Measurements from ENCODE around the gene MYL7. TPM values are rescaled to one million over a fixed set of nuclear protein-coding genes. Genes with fewer than 3 reads are reported as not detected.

Gene MYL7
- total and polyA plus RNA-seq, 3 experiments from 2014 or later, result not detected

DNA sequence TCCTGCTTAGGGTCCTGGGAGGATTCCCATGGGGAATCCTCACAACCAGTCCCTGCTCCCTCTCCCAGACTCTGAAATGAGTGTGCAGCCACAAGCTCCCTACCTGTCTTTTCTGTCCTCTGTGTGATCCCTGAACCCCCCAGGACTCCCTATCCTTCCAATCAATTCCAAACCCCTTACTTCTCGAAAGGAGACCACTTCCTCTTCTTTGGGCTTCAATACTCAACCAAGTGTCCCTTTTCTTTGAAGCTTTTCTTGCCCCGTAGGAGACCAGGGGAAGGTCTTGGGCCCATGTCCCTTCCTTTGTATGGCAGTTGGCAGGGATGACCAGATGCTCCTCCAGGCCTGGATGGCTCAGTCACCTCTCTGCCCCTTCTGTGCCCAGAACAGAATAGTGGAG lies 35.3 kb downstream of the MYL7 start:
- H3K9me3 ChIP-seq (ENCODE audit: low read length), result no peaks in the 10 kb centered on the region
- Mint-ChIP-seq H3K4me3 (peak overlapping the region; percentile 37 to 76 (median 49)), H3K4me1 (peaks cover 8 to 17% (median 11%) of the 10 kb centered on the region in 3 donors), H3K27ac (peak overlapping the region in 4 of 8 donors; percentile 39 to 78 (median 61)), H3K36me3 (no peaks in the 10 kb centered on the region), H3K27me3 (peaks cover 22 to 38% of the 10 kb centered on the region in 2 donors), H3K9me3 (no peaks in the 10 kb centered on the region)
- no peak for DNase-seq
- ChIA-PET POLR2A (no interaction called here), CTCF (no interaction called here)
- peaks cover 11% of the 10 kb centered on the region for H3K4me1 ChIP-seq (ENCODE audit: insufficient read depth, low read length)
- H3K36me3 ChIP-seq (ENCODE audit: insufficient read depth, low read length), result no peaks in the 10 kb centered on the region
- peaks cover 3% of the 10 kb centered on the region for H3K27me3 ChIP-seq (ENCODE audit: insufficient read depth, low read length, poor library complexity, severe bottlenecking)
- no peak overlapping the region for H3K4me3 ChIP-seq (ENCODE audit: low read length)
- no peak overlapping the region for H3K27ac ChIP-seq (ENCODE audit: low read depth, low read length)

DNA sequence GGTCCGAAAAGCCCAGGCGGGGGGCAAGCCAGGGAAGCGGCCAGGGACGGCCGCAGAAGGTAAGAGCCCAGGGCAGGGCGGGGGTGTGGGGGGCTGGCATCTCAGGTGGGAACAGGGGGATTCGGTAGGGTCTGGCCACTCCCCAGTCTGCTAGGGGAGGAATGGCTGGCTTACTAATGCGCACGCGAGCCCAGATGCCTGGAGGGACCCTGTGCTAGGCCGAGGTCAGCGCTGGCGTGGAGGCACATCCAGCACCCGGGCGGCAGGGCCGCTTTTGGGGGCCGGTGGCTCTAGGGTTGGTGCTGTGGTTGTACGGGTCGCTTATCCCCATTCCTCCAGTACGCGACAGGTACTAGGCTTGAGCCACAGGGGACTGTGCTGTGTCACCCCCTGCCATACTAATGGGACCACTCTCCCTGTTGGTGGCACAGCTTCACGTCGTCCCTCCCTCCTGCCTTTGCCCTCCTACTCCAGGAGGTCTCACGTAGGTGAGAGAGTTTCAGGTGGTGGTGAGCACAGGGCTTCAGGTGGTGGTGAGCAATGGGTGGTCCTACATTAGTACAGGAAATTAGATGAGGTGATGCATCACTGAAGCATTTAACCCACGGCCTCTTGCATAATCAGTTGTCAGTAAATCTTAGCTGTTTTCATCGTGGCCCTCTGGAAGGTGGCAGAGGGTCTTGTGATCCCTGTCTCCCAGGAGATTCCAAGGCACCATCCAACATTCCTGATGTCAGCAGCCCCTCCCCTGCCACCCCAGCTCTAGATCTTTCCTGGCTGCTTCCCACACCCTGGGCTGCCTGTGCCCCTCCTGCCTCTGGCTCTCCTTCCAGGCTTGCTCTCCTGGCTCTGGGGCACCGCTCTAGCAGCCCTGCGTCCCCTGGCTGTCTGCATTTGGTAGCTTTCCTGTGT lies 36.0 kb downstream of the MYL7 start:
- Histone ChIP-seq H3K27me3 (ENCODE audit: insufficient read depth, low read length, poor library complexity, severe bottlenecking) (peaks cover 3% of the 10 kb centered on the region), H3K9me3 (ENCODE audit: low read length) (no peaks in the 10 kb centered on the region), H3K4me3 (ENCODE audit: low read length) (peak overlapping the region; percentile 37), H3K36me3 (ENCODE audit: insufficient read depth, low read length) (no peaks in the 10 kb centered on the region), H3K4me1 (ENCODE audit: insufficient read depth, low read length) (peaks cover 11% of the 10 kb centered on the region), H3K27ac (ENCODE audit: low read depth, low read length) (no peak overlapping the region)
- H3K27ac Mint-ChIP-seq, result peak overlapping the region in 4 of 8 donors; percentile 59 to 78 (median 61)
- peaks cover 8 to 17% (median 11%) of the 10 kb centered on the region in 3 donors for H3K4me1 Mint-ChIP-seq
- CTCF ChIA-PET, result no interaction called here
- H3K36me3 Mint-ChIP-seq, result no peaks in the 10 kb centered on the region
- peak overlapping the region; percentile 37 to 79 (median 71) for H3K4me3 Mint-ChIP-seq
- no peaks in the 10 kb centered on the region for H3K9me3 Mint-ChIP-seq
- POLR2A ChIA-PET, result no interaction called here
- peaks cover 22 to 38% of the 10 kb centered on the region in 2 donors for H3K27me3 Mint-ChIP-seq
- DNase-seq, result peak in 1 of 5 donors; percentile 16

DNA sequence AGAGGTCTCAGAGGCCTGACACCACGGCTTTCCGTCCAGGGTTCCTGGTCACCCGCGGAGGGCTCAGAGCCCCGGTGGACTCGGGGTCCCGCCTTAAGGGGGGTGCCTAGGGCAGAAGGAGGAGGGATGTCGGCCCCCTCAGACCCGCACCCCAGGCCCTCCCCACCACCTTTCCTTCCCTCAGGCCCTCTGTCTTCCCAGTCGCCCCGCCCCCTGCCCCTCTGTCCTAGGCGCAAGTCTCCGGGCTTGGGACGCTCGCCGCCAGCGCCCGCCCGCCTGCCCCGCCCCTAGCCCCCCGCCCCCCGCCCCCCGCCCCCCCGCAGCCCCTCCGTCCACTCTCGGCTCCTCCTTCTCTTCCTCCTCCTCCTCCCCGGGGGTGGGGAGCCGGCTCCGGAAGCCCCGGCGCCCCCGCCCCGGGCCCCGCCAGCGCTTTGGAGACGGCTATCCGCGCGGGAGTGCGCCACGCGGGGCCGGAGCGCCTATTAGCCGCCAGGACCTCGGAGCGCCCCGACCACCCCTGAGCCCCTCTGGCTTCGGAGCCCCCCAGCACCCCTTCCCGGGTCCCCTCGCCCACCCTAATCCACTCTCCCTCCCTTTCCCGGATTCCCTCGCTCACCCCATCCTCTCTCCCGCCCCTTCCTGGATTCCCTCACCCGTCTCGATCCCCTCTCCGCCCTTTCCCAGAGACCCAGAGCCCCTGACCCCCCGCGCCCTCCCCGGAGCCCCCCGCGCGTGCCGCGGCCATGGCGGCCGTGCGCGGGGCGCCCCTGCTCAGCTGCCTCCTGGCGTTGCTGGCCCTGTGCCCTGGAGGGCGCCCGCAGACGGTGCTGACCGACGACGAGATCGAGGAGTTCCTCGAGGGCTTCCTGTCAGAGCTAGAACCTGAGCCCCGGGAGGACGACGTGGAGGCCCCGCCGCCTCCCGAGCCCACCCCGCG lies 36.9 kb downstream of the MYL7 start, which contains the start of gene AEBP1:
TSS of gene AEBP1 (plus strand) at position 423 of the 937 bp plus-strand sequence. CDS start at position 744, 321 bp downstream.
- DNase-seq, result peak in 2 of 5 donors; percentile 16 to 40
- ChIA-PET POLR2A (no interaction called here), CTCF (no interaction called here)
- no peaks in the 10 kb centered on the region for H3K9me3 ChIP-seq (ENCODE audit: low read length)
- H3K4me1 ChIP-seq (ENCODE audit: insufficient read depth, low read length), result peaks cover 11% of the 10 kb centered on the region
- no peak within 1 kb of the TSS for H3K27ac ChIP-seq (ENCODE audit: low read depth, low read length)
- H3K36me3 ChIP-seq (ENCODE audit: insufficient read depth, low read length), result no peaks in the 10 kb centered on the region
- H3K4me3 Mint-ChIP-seq, result peak within 1 kb of the TSS; percentile 66 to 79 (median 71)
- H3K27me3 Mint-ChIP-seq, result peaks cover 25 to 38% of the 10 kb centered on the region in 2 donors
- H3K4me1 Mint-ChIP-seq, result peaks cover 8 to 17% (median 11%) of the 10 kb centered on the region in 3 donors
- H3K36me3 Mint-ChIP-seq, result no peaks in the 10 kb centered on the region
- peak within 1 kb of the TSS in 3 of 8 donors; percentile 24 to 68 (median 59) for H3K27ac Mint-ChIP-seq
- H3K4me3 ChIP-seq (ENCODE audit: low read length), result peak within 1 kb of the TSS; percentile 37
- no peaks in the 10 kb centered on the region for H3K9me3 Mint-ChIP-seq
- peaks cover 3% of the 10 kb centered on the region for H3K27me3 ChIP-seq (ENCODE audit: insufficient read depth, low read length, poor library complexity, severe bottlenecking)

DNA sequence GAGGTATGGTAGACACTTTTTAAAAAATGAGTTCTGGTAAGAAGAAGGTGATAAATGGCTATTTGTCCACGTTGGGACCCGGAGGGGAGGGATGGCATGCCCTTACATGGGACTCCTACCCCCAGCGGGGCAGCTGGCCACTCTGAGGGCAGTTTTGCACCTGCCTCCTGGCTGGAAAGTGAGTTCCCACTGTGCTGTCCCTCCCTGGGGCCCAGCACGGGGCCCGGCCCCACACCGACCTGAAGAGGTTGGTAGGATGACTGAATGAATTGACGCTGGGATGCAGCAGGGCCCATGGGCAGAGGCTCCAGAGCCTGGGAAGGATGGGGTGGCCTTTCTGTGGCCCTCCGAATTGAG lies 37.6 kb downstream of the MYL7 start:
- H3K4me3 Mint-ChIP-seq, result peak overlapping the region in 6 of 7 donors; percentile 31 to 67 (median 52)
- H3K36me3 Mint-ChIP-seq, result no peaks in the 10 kb centered on the region
- peaks cover 25 to 38% of the 10 kb centered on the region in 2 donors for H3K27me3 Mint-ChIP-seq
- no peak for DNase-seq
- Histone ChIP-seq H3K4me1 (ENCODE audit: insufficient read depth, low read length) (peaks cover 11% of the 10 kb centered on the region), H3K27me3 (ENCODE audit: insufficient read depth, low read length, poor library complexity, severe bottlenecking) (peaks cover 3% of the 10 kb centered on the region), H3K27ac (ENCODE audit: low read depth, low read length) (no peak overlapping the region), H3K36me3 (ENCODE audit: insufficient read depth, low read length) (no peaks in the 10 kb centered on the region), H3K9me3 (ENCODE audit: low read length) (no peaks in the 10 kb centered on the region), H3K4me3 (ENCODE audit: low read length) (no peak overlapping the region)
- H3K27ac Mint-ChIP-seq, result peak overlapping the region in 1 of 8 donors; percentile 68
- no peaks in the 10 kb centered on the region for H3K9me3 Mint-ChIP-seq
- peaks cover 8 to 17% (median 11%) of the 10 kb centered on the region in 3 donors for H3K4me1 Mint-ChIP-seq
- POLR2A ChIA-PET, result no interaction called here
- CTCF ChIA-PET, result no interaction called here

DNA sequence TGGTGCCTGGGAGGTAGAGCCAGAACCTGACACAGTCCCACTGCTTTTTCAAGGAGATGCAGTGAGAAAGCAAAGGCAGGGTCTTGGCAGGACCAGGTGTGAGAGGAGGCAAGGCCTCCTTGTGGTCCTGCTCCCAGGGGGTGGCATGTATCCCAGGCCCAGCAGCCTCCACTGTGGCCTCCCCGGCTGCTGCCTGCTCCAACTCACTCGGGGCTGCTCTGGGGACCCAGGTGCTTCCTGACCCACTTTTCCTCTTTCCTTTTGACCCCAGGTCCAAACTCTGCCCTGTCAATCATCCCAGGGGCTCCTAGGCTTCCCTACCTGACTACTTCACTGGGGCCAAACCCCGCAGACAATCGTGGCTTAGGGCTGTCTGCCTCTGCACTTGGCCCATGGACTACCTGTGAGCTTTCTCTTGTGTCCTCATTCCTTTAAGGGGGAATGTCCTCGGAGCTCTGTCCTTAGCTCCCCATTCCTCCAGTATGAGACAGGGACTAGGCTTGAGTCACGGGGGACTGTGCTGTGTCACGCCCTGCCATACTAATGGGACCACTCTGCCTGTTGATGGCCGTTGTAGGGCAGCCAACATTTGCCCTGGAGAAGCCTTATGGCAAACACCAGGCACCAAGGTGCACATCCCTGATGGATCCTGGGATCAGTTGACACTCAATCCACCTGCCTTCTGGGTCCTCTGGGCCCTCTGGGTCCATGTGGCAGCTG lies 38.1 kb downstream of the MYL7 start:
- Histone ChIP-seq H3K4me1 (ENCODE audit: insufficient read depth, low read length) (peaks cover 11% of the 10 kb centered on the region), H3K36me3 (ENCODE audit: insufficient read depth, low read length) (no peaks in the 10 kb centered on the region), H3K27me3 (ENCODE audit: insufficient read depth, low read length, poor library complexity, severe bottlenecking) (peaks cover 3% of the 10 kb centered on the region), H3K4me3 (ENCODE audit: low read length) (no peak overlapping the region), H3K27ac (ENCODE audit: low read depth, low read length) (no peak overlapping the region), H3K9me3 (ENCODE audit: low read length) (no peaks in the 10 kb centered on the region)
- DNase-seq, result no peak
- H3K27me3 Mint-ChIP-seq, result peaks cover 25 to 34% of the 10 kb centered on the region in 2 donors
- POLR2A ChIA-PET, result no interaction called here
- H3K36me3 Mint-ChIP-seq, result no peaks in the 10 kb centered on the region
- CTCF ChIA-PET, result no interaction called here
- H3K27ac Mint-ChIP-seq, result peak overlapping the region in 1 of 8 donors; percentile 68
- H3K4me1 Mint-ChIP-seq, result peaks cover 8 to 17% (median 11%) of the 10 kb centered on the region in 3 donors
- peak overlapping the region in 6 of 7 donors; percentile 31 to 67 (median 52) for H3K4me3 Mint-ChIP-seq
- H3K9me3 Mint-ChIP-seq, result no peaks in the 10 kb centered on the region

DNA sequence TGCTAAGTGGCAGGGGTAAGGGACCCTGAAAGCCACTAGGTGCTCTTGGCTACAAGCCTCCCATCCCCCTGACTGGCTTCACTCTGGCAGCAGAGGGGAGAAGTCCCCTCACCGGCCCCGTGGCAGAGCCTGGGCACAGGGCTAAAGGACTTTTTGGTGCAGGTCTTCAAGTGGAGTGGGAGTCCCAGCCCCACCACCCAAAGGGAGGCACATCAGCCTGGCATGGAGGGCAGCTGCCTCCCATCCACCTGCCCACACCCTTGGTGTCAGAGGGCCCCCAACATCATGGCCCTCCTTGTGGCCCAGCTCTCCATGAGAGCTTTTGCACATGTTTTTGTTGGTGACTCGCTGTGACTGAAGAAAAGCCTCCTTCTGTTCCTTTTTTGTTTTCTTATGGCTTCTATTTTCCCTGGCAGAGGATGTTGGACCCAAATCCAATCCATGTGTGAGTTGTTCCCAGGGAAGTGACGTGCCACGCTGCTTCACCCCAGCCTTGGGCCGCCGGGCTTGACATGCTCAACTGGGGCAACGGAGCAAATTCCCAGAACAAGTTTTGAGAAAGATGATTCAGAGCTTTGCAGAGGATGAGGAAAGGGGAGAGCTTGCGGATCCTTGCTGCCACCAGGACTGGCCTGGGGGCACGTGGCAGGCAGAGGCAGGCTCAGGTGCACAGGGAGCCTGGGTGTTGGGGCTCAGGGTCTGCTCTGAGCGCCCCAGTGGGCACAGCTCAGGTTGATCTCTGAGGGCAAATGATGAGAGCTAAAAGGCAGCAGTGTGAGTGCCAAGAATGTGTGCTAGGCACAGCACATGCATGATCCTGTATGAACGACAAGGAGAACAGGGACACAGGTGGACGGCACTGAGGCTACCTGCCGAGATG lies 38.9 kb downstream of the MYL7 start:
- Histone ChIP-seq H3K36me3 (ENCODE audit: insufficient read depth, low read length) (no peaks in the 10 kb centered on the region), H3K27me3 (ENCODE audit: insufficient read depth, low read length, poor library complexity, severe bottlenecking) (peaks cover 3% of the 10 kb centered on the region), H3K27ac (ENCODE audit: low read depth, low read length) (no peak overlapping the region), H3K4me1 (ENCODE audit: insufficient read depth, low read length) (peaks cover 11% of the 10 kb centered on the region), H3K9me3 (ENCODE audit: low read length) (no peaks in the 10 kb centered on the region), H3K4me3 (ENCODE audit: low read length) (no peak overlapping the region)
- CTCF ChIA-PET, result no interaction called here
- Mint-ChIP-seq H3K27ac (no peak overlapping the region), H3K4me1 (peaks cover 8 to 17% (median 11%) of the 10 kb centered on the region in 3 donors), H3K4me3 (peak overlapping the region in 2 of 7 donors; percentile 58 to 67), H3K27me3 (peaks cover 25 to 34% of the 10 kb centered on the region in 2 donors), H3K36me3 (no peaks in the 10 kb centered on the region), H3K9me3 (no peaks in the 10 kb centered on the region)
- POLR2A ChIA-PET, result no interaction called here
- DNase-seq, result no peak

Data from CD8-positive, alpha-beta memory T cell (primary cell).